ENCODE results near the gene PCP4L1.

The PCP4L1 gene

GRCh38 chr1:161330346-161330745 lies 71.8 kb downstream of the PCP4L1 start:
- DNase-seq, result no peak

DNA sequence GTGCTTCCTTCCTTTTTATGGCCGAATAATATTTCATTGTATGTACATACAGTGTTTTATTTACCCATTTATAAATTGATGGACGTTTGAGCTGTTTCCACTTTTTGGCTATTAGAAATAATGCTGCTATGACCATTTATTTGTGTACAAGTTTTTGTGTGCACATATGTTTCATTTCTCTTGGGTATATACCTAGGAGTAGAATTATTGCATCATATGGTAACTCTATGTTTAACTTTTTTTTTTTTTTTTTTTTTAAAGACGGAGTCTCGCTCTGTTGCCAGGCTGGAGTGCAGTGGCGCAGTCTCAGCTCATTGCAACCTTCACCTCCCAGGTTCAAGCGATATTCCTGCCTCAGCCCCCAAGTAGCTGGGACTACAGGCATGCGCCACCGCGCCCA lies 74.6 kb downstream of the PCP4L1 start:
- DNase-seq, result no peak
